Stimulated activated CD8-positive, alpha-beta memory T cell treated with anti-CD3 and anti-CD28 coated beads, Interleukin-12 subunit alpha, Interleukin-12 subunit beta, amount 100 ng/mL, for 24 hours (primary cell): ENCODE measurements around the gene MN1.

Experiments
- DNase-seq: peaks from one replicate; pipeline ENCODE4 v3.0.0-alpha.2; 2020; ENCODE audit errors: extremely low read depth

MN1 gene

GRCh38 chr22:27716074-27716473 is 85.5 kb downstream of the MN1 start:
- no peak for DNase-seq

DNA sequence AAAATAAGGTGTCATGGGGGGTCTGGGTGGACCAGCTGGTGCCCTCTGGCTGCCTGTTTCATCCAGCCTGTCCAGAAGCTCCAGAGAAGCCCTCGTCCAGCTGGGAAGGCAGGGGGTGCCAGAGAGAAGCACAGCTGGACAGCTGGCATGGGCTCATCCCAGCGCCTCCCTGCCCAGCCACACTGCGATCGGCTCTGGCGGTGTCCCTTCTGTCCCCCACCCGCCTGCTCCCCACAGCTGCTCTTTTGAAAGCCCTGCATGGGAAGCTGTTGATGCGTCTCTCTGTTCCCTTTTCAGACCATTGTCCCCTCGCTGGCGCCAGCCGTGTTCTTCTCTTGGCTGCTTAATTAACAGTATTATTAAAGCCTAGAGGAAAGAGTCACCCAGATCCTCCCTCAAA is 86.5 kb downstream of the MN1 start:
- DNase-seq = no peak

DNA sequence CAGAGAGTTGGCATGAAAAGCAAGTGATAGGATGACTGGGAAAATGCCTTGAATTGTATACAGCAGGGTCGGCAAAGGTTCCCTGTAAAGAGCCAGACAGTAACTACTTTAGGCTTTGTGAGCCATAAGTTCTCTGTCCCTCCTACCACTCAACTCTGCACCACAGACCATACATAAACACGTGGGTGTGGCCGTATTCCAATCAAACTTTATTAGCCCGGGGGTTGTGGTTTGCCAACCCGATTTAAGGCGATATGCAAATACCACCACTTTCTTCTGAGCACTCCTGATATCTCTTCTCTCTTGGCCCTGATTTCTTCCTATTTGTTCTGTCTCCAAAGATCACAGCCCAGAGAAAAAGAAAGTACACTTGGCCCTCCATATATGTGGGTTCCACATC is 87.5 kb downstream of the MN1 start:
- DNase-seq = no peak

DNA sequence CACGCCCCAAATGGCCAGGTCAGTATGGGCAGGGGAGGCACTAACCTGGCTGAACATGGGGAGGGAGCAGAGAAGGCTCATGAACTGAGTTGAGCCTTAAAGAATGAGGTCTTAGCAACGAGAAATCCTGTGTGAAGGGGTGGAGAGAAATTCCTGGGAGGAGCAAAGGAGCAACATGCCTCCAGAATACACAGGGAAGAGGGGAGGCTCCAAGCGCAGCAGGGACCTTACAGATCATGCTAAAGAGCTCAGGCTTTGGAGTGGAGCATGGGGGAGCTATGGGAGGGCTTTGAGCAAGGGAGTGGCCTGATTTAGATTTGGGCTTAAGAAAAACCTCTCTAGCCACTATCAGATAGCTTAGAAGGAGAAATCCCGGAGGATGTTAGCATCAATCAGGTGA is 88.1 kb downstream of the MN1 start:
- DNase-seq = no peak

DNA sequence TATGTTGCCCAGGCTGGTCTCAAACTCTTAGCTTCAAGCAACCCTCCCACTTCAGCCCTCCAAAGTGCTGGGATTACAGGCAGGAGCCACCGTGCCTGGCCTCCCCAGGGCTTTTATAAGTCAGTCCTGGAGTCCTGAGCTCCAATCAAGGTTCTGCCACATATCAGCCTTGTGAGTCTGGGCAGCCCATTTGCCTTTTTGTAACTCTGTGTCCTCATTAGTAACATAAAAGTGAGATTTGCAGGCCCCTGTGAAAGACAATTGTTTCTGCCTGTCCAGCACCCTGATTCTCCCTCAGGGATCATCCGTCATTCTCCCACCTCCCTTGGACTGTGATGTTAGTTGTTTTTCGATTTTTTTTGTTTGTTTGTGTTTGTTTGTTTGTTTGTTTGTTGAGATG is 89.8 kb downstream of the MN1 start:
- DNase-seq = no peak

DNA sequence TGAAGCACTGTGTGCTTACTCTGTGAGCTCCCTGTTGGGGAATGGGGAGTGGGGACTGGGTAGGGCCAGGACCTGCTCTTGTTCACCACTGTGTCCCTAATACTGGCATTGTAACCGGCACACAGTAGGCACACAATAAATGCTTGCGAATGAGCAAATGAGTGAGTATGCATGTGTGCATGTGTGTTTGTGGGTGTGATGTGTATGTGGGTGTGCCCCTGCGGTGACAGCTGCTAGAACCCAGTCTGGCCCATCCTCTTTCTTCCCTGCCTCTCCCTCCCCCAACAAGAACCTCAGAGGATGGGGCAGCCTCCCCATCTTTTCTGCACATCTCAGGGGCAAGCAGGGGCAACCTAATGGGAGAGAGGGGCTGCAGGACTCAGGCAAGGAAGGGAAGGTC is 90.5 kb downstream of the MN1 start:
- DNase-seq = no peak

- DNase-seq = no peak
These were observed 91.5 kb downstream of the MN1 start for GRCh38 chr22:27709919-27710675.

- no peak for DNase-seq
These were observed 95.1 kb downstream of the MN1 start for GRCh38 chr22:27706489-27706888.

GRCh38 chr22:27705408-27706080 is 96.0 kb downstream of the MN1 start:
- no peak for DNase-seq

DNA sequence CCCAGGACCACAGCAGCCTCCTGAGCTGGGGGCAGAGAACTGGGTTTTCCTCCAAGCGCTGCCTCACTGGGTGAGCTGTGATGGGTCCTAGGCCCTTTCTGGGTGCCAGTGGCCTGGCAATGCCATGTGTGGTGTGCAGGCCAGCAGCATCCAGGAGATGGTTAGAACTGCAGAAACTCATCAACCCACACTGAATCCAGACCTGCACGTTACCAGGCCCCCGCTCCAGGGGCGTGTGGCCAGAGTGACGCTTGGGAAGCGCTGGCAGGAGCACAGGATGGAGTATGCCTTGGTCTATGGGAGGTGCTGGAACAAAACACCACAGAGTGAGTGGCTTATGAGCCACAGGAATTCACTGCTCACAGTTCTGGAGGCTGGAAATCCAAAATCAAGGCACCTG is 97.0 kb downstream of the MN1 start:
- no peak for DNase-seq

GRCh38 chr22:27699383-27700019 is 102.1 kb downstream of the MN1 start:
- no peak for DNase-seq

DNA sequence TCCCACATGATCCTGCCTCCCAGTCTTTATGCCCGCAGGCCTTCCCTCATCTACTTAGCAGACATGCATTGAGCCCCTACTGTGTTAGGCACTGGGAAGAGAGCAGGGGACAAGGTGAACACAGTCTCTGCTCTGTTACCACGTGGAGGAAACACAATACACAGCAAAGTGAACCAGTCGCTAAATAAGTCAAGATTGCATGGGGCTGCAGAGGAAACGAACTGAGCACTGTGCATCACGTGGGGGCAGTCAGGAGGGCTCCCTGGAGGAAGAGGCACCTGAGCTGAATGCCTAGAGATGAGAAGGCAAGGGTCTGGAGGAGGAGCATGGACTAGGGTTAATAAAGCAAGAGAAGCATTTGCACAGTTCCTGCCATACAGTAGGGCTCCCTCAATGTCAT is 102.7 kb downstream of the MN1 start:
- DNase-seq = no peak
